Measurements from ENCODE around the gene KRTAP6-1.

DNA sequence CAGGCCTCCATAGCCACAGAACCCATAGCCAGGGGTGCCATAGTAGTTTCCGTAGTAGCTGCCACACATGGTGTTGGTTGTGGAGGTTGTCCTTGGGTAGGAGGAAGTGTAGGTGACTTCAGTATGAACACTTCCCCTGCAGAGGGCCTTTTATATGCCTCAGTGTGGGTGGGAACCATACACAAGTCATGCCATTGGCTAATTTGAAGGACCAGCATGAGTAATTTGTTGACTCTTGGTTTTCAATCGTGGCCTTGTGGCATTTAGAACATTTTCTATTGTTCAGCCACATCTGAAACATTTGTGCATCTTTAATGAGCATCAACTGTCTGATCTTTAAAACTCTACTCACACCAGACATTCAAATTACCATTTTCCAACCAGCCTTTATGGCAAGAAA, at the start of gene KRTAP6-1:
- TF ChIP-seq, protein P1, sequence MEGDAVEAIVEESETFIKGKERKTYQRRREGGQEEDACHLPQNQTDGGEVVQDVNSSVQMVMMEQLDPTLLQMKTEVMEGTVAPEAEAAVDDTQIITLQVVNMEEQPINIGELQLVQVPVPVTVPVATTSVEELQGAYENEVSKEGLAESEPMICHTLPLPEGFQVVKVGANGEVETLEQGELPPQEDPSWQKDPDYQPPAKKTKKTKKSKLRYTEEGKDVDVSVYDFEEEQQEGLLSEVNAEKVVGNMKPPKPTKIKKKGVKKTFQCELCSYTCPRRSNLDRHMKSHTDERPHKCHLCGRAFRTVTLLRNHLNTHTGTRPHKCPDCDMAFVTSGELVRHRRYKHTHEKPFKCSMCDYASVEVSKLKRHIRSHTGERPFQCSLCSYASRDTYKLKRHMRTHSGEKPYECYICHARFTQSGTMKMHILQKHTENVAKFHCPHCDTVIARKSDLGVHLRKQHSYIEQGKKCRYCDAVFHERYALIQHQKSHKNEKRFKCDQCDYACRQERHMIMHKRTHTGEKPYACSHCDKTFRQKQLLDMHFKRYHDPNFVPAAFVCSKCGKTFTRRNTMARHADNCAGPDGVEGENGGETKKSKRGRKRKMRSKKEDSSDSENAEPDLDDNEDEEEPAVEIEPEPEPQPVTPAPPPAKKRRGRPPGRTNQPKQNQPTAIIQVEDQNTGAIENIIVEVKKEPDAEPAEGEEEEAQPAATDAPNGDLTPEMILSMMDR (conservative IDR thresholded peaks at IDR 0.05; ENCODE audit: low read depth, low read length) = no peak
- TF ChIP-seq EZH2 (IDR thresholded peaks at IDR 0.05; ENCODE audit: borderline replicate concordance, low read depth, low read length, poor library complexity, severe bottlenecking) = no peak
